OCI-LY7 (cell line): Measurements from ENCODE around the gene GJA5. TPM values are rescaled to one million over a fixed set of nuclear protein-coding genes. Genes with fewer than 3 reads are reported as not detected.

ENCODE experiments used
- BruUV-seq: library from RNA; stranded (reverse); fragments of 400-500 nt; replicated peaks from 2 replicates; lab custom pipeline; 2021; lab: Mats Ljungman, UMichigan
- CTCF ChIA-PET: fragments of 300-600 bp; sonication (Branson Sonifier 250); formaldehyde crosslinking; loops from one replicate; lab custom pipeline; 2022; ENCODE audit warnings: antibody characterized with exemption; ENCODE audit not compliant: unreplicated experiment; lab: Charles Lee
- POLR2A ChIA-PET: fragments of 300-600 bp; sonication (Branson Sonifier 250); formaldehyde crosslinking; loops from one replicate; lab custom pipeline; 2022; ENCODE audit warnings: antibody characterized with exemption; lab: Charles Lee
- DNase-seq: peaks from one replicate; pipeline ENCODE4 v3.0.0-alpha.2; 2015; ENCODE audit warnings: low spot score
- H2AFZ ChIP-seq: fragments of 200-600 bp; sonication (generic), shearing (Covaris generic); 2 replicates; pipeline ENCODE4 v1.6.1; 2014; ENCODE audit warnings: mild to moderate bottlenecking, antibody characterized with exemption, low read length, moderate library complexity
- H3K27ac ChIP-seq: fragments of 200-600 bp; sonication (generic); 2 replicates; pipeline ENCODE4 v1.5.1; 2014; ENCODE audit warnings: mixed run types, low read depth, mild to moderate bottlenecking, moderate library complexity, low read length, inconsistent platforms; ENCODE audit not compliant: poor library complexity, severe bottlenecking
- H3K36me3 ChIP-seq: fragments of 200-600 bp; sonication (generic); 2 replicates; pipeline ENCODE4 v1.6.1; 2014; ENCODE audit warnings: mild to moderate bottlenecking, antibody characterized with exemption, low read length, moderate library complexity, mixed read lengths; ENCODE audit not compliant: insufficient read depth
- H3K4me1 ChIP-seq: fragments of 200-600 bp; sonication (generic); 2 replicates; pipeline ENCODE4 v1.5.1; 2014; ENCODE audit warnings: mild to moderate bottlenecking, low read length; ENCODE audit not compliant: insufficient read depth, poor library complexity, severe bottlenecking
- H3K4me2 ChIP-seq: fragments of 200-600 bp; sonication (generic); 2 replicates; pipeline ENCODE4 v1.6.1; 2014; ENCODE audit warnings: mild to moderate bottlenecking, low read length
- H3K4me3 ChIP-seq: fragments of 200-600 bp; sonication (generic); 2 replicates; pipeline ENCODE4 v1.5.1; 2014; ENCODE audit warnings: mild to moderate bottlenecking, low read depth, low read length; ENCODE audit not compliant: poor library complexity, severe bottlenecking
- H3K79me2 ChIP-seq: fragments of 200-600 bp; sonication (generic); 2 replicates; pipeline ENCODE4 v1.6.1; 2016; ENCODE audit warnings: low read depth, mild to moderate bottlenecking, low read length, moderate library complexity, mixed read lengths; ENCODE audit not compliant: insufficient read depth
- H3K9me2 ChIP-seq: fragments of 200-600 bp; sonication (generic); 2 replicates; pipeline ENCODE4 v1.6.1; 2016; ENCODE audit warnings: mild to moderate bottlenecking, low read length, mixed read lengths; ENCODE audit not compliant: insufficient read depth
- H3K9me3 ChIP-seq: fragments of 200-600 bp; sonication (generic); 2 replicates; pipeline ENCODE4 v1.6.1; 2014; ENCODE audit warnings: mild to moderate bottlenecking, mixed run types, low read length, mixed read lengths
- H4K20me1 ChIP-seq: fragments of 200-600 bp; sonication (generic); 2 replicates; pipeline ENCODE4 v1.6.1; 2014; ENCODE audit warnings: mild to moderate bottlenecking, antibody characterized with exemption, low read length, moderate library complexity, mixed read lengths; ENCODE audit not compliant: insufficient read depth
- EZH2phosphoT487 ChIP-seq: fragments of 200-600 bp; sonication (generic); IDR thresholded peaks from 2 replicates; pipeline ENCODE4 v1.6.1; 2018; ENCODE audit warnings: low read depth, borderline replicate concordance, mild to moderate bottlenecking, mixed run types, antibody characterized with exemption, low read length, moderate library complexity, mixed read lengths
- intact Hi-C: fragments of 100-400 bp; cut with micrococcal nuclease; formaldehyde crosslinking; loops from one replicate; pipeline ENCODE4 v1.10.0; 2022; ENCODE audit not compliant: unreplicated experiment
- total RNA-seq, 2 experiments: library from RNA; depleted of rRNA in 1 of 2; stranded (reverse); fragments of >200 nt in 1 of 2; shearing (Covaris generic) in 1 of 2; gene quantifications; 2 replicates each; pipeline ENCODE4 v1.2.3, GENCODE V29; 2014 to 2022
- TF ChIP-seq, protein P1 (sequence below): fragments of 200-600 bp; sonication (generic); conservative IDR thresholded peaks from 2 replicates; pipeline ENCODE4 v1.5.1; 2014; ENCODE audit warnings: mild to moderate bottlenecking, antibody characterized with exemption, low read length, moderate library complexity, mixed read lengths

GJA5 gene
- total RNA-seq, 2 experiments from 2014 or later, result not detected

DNA sequence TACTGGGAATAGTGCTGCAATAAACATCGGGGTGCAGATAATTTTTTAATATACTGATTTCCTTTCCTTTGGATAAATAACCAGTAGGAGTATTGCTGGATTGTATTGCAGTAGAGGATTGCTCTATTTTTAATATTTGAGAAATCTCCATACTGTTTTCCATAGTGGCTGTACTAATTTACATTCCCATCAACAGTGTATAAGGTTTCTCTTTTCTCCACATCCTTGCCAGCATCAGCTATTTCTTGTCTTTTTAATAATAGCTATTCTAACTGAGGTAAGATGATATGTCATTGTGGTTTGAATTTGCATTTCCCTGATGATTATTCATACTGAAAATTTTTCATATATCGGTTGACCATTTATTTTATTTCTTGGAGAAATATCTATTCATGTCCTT, 31.1 kb downstream of the GJA5 start:
- Histone ChIP-seq H3K4me1 (no peaks in the 10 kb centered on the region), H3K27ac (no peak overlapping the region), H3K4me3 (no peak overlapping the region), H2AFZ (no peak overlapping the region), H3K9me2 (no peaks in the 10 kb centered on the region), H3K4me2 (no peak overlapping the region), H4K20me1 (no peaks in the 10 kb centered on the region), H3K36me3 (no peaks in the 10 kb centered on the region), H3K9me3 (no peaks in the 10 kb centered on the region), H3K79me2 (no peaks in the 10 kb centered on the region)
- TF ChIP-seq, protein P1, sequence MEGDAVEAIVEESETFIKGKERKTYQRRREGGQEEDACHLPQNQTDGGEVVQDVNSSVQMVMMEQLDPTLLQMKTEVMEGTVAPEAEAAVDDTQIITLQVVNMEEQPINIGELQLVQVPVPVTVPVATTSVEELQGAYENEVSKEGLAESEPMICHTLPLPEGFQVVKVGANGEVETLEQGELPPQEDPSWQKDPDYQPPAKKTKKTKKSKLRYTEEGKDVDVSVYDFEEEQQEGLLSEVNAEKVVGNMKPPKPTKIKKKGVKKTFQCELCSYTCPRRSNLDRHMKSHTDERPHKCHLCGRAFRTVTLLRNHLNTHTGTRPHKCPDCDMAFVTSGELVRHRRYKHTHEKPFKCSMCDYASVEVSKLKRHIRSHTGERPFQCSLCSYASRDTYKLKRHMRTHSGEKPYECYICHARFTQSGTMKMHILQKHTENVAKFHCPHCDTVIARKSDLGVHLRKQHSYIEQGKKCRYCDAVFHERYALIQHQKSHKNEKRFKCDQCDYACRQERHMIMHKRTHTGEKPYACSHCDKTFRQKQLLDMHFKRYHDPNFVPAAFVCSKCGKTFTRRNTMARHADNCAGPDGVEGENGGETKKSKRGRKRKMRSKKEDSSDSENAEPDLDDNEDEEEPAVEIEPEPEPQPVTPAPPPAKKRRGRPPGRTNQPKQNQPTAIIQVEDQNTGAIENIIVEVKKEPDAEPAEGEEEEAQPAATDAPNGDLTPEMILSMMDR, result no peak
- TF ChIP-seq EZH2phosphoT487, result no peak
- BruUV-seq, result no TSS peak
- intact Hi-C loops, result no loop called here
- CTCF ChIA-PET, result no interaction called here
- POLR2A ChIA-PET, result no interaction called here
- DNase-seq, result no peak

DNA sequence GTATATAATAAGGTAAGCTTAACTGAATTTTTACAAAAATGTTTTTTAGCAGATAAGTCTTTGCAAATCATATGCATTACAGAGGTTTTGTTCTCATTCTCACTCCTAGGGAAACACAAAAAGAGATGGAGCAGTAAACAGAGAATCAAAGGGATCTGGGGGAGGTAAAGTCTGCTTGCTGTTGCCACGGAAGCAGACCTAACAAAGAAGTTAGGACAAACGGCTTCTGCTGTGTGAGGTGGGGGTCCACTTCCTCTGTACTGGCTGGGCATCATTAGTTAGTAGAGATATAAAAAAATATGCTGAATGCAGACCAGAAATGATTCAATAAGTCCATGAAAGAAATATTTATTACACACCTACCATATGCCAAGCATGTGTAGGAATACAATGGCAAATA, 34.2 kb downstream of the GJA5 start:
- no TSS peak for BruUV-seq
- H3K36me3 ChIP-seq, result no peaks in the 10 kb centered on the region
- ChIA-PET CTCF (no interaction called here), POLR2A (no interaction called here)
- no peaks in the 10 kb centered on the region for H3K9me3 ChIP-seq
- no peaks in the 10 kb centered on the region for H3K79me2 ChIP-seq
- H3K27ac ChIP-seq, result no peak overlapping the region
- no peaks in the 10 kb centered on the region for H3K4me1 ChIP-seq
- intact Hi-C loops, result no loop called here
- no peak for DNase-seq
- no peak for TF ChIP-seq EZH2phosphoT487
- TF ChIP-seq, protein P1, result no peak
- no peak overlapping the region for H2AFZ ChIP-seq
- H4K20me1 ChIP-seq, result no peaks in the 10 kb centered on the region
- H3K4me2 ChIP-seq, result no peak overlapping the region
- H3K9me2 ChIP-seq, result no peaks in the 10 kb centered on the region
- H3K4me3 ChIP-seq, result no peak overlapping the region

DNA sequence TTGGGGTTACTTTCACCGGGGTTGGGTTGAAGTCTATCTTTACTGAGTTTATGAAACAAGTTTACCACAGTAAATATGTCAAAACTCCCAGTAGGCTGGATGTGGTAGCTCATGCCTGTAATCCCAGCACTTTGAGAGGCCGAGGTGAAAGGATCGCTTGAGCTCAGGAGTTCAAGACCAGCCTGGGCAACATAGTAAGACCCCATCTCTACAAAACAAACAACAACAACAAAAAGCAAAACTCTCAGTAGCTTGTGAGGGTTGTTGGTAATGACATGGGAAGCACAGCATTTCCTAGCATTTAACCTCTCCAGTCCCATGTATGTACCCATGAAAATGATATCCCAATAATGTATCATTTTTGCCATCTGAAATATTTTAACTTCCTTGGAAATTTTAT, 34.7 kb downstream of the GJA5 start:
- TF ChIP-seq EZH2phosphoT487, result no peak
- TF ChIP-seq, protein P1, result no peak
- Histone ChIP-seq H3K4me2 (no peak overlapping the region), H3K4me3 (no peak overlapping the region), H3K36me3 (no peaks in the 10 kb centered on the region), H3K9me3 (no peaks in the 10 kb centered on the region), H2AFZ (no peak overlapping the region), H3K27ac (no peak overlapping the region), H3K79me2 (no peaks in the 10 kb centered on the region), H4K20me1 (no peaks in the 10 kb centered on the region), H3K4me1 (no peaks in the 10 kb centered on the region), H3K9me2 (no peaks in the 10 kb centered on the region)
- ChIA-PET CTCF (no interaction called here), POLR2A (interaction anchor here (1.7 kb wide), 1 partner anchor 23 kb away, joined by 4 read pairs; no protein-coding TSS in a partner anchor)
- intact Hi-C loops, result no loop called here
- BruUV-seq, result no TSS peak
- DNase-seq, result no peak
